GM18505 (cell line): Measurements from ENCODE around the gene KLHL3.
"Not testable (repeated sequence)": the region's sequence is repeated elsewhere in the genome, so short reads cannot be mapped to it uniquely, and the experiment has no call there.

Experiments
- ATAC-seq: cut with Tn5 transposase; IDR thresholded peaks from one replicate; pipeline ENCODE4 v1.9.1; 2021; ENCODE audit not compliant: unreplicated experiment
- POLR2A ChIP-seq: IDR thresholded peaks from 4 replicates; pipeline ENCODE4 v1.6.1; 2011; ENCODE audit warnings: borderline replicate concordance; ENCODE audit not compliant: insufficient read depth, insufficient read length; ENCODE audit errors: extremely low read depth

Gene KLHL3, protein sequence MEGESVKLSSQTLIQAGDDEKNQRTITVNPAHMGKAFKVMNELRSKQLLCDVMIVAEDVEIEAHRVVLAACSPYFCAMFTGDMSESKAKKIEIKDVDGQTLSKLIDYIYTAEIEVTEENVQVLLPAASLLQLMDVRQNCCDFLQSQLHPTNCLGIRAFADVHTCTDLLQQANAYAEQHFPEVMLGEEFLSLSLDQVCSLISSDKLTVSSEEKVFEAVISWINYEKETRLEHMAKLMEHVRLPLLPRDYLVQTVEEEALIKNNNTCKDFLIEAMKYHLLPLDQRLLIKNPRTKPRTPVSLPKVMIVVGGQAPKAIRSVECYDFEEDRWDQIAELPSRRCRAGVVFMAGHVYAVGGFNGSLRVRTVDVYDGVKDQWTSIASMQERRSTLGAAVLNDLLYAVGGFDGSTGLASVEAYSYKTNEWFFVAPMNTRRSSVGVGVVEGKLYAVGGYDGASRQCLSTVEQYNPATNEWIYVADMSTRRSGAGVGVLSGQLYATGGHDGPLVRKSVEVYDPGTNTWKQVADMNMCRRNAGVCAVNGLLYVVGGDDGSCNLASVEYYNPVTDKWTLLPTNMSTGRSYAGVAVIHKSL

DNA sequence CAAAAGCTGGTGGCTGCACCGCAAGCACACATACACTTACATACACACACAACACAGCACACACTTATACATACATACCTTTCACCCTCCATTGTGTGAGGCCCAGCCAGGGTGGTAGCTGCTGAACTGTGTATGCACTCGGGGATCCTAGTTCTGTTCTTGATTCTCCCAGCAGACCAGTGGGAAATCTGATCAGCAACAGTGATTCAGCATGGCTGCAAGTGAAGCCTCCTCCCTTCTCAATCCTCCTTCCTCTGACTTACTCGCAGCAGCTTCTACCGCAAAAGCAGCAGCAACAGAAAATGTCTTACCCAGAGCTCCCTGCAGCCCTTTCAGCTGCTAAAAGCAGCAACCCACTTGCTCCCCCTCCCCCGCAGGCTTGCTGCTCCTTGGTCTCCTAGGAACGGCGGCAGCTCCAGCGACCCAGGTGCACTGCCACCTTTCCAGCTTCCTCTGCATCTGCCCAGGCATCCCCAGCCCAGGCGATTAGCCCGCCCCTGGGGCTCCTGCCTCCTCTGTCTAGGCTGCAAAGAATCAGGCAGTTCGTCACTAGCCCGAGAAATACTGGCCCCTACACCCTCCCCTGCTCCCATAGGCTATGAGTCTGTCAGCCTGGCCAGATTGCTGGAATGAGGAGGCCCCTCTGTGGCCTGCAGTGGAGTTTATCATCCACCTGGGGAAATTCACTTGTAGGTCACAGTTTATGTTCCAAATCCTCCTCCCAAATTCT lies at the start of gene KLHL3:
KLHL3 (minus strand) TSS at position 535 of the 730 bp plus-strand sequence; CDS start at position 92, 443 bp downstream.
- TF ChIP-seq POLR2A, result peak; percentile 42
- ATAC-seq, result peak; percentile 62

DNA sequence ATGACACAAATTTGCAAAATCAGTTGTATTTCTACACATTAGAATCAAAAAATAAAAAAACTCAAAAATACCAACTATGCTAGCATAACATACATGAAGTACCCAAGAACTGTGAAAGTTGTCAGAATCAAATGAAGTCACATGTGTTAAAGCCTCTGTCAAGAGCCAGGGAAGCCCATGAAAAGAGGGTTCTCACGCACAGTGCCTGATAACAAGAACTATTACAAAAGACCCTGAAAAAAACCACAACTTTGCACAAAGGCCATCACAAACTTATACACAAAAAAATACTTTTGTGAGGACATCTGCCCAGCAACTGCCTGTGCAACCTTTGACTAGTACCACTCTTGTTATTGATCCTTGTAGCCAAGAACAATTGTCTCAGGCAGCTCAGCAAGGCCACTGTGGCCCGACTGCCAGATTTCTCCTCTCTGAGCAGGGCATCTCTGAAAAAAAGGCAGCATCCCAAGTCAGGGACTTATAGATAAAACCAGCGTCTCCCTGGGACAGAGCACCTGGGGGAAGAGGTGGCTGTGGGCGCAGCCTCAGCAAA lies 47.2 kb upstream of the KLHL3 start:
- TF ChIP-seq POLR2A, result no peak
- ATAC-seq, result no peak

DNA sequence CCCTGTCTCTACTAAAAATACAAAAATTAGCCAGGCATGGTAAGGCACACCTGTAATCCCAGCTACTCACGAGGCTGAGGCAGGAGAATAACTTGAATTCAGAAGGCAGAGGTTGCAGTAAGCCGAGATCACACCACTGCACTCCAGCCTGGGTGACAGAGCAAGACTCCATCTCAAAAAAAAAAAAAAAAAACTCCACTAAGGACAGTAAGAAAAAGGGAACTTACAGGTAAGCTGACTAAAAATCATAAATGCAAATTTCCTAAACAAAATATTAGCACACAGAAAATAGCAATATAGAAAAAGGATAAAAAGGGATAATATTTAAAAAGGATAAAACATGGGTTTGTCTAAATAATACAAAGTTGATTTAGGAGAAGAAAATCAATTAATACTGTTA lies 46.2 kb upstream of the KLHL3 start:
- ATAC-seq, result no peak
- no peak for TF ChIP-seq POLR2A

DNA sequence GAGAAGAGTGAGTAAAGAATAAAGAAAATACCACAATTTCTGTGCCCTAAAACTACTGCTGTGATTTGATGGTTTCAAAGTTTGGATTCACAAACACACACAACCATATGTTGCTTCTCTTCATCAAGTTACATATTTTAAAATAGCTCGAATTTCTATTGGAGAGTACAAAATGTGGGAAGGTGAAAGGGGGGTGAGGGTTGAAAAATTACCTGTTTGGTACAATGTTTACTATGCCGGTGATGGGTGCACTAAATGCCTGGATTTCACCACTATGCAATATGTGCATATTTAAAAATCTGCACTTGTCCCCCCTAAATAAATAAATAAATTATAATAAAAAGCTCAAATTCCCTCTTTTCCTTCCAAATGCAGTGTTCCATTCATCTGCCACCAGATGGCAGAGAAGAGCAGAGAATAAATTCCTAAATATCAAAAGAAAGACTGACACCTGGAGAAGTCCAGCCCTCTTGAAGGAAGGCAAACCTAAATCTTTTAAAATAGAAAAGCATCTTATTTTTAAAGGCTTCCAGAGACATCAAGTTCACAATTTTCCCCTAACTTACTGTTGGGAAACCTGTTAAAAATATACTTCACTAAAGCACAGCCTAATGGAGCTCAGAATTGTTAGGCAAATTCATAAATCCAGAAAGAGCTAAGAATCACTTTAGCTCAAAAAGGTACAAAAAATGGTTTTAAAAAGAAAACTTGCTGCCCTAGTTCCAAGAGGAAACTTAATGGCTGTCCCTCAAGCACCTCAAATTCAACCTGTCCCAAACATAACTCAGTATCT lies 43.1 kb upstream of the KLHL3 start:
- no peak for TF ChIP-seq POLR2A
- no peak for ATAC-seq

DNA sequence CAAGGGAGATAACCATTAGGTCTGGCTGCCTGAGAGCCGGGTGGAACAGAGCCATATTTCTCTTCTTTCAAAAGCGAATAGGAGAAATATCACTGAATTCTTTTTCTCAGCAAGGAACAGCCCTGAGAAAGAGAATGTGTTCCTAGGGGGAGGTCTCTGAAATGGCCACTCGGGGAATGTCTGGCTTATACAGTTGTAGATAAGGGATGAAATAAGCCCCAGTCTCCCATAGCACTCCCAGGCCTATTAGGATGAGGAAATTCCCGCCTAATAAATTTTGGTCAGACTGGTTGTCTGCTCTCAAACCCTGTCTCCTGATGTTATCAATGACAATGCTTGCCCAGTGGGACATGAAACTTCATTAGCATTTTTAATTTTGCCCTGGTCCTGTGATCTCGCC lies 32.0 kb upstream of the KLHL3 start:
- ATAC-seq, result not testable (repeated sequence)

DNA sequence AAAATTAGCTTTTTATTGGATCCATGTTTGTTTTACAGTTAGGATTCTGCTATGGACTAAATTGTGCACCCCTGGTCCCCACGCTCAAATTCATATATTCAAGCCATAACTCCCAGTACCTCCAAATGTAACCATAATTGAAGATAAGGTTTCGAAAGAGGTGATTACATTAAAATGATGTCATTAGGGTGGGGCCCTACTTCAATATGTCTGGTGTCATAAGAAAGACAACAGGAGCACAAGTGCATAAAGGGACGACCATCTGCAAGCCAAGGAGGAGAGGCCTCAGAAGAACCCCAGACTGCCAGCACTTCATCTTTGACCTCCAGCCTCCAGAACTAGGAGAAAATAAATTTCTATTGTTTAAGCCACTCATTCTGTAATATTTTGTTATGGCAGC lies 25.7 kb upstream of the KLHL3 start:
- ATAC-seq, result no peak
- no peak for TF ChIP-seq POLR2A

DNA sequence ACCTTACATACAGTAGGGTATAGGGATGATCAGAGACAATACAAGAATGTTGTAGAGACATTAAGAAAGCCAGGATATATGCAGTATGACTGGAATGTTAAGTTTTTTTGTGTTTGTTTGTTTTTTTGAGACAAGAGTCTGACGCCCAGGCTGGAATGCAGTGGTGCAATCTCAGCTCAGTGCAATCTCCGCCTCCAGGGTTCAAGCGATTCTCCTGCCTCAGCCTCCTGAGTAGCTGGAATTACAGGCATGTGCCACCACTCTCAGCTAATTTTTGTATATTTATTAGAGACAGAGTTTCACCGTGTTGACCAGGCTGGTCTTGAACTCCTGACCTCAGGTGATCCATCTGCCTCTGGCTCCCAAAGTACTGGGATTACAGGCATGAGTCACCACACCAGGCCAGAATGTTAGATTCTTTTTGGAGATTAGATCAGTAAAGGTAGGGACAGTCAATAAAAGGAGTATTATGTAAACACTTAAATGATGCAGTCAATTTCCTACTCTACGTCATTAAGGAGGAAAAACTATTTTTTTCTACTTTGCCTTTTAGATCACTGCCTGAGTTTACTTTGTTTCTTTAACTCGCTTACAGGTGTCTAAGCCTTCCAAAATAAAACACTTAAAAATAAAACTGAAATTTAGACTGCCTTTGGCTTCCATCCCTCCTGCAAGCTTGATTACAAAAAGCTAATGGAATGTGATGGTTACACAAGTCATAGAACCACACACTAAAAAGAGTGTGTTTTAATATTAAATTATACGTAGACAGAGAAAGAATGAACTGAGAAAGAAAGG lies 25.0 kb upstream of the KLHL3 start:
- no peak for ATAC-seq
- no peak for TF ChIP-seq POLR2A

DNA sequence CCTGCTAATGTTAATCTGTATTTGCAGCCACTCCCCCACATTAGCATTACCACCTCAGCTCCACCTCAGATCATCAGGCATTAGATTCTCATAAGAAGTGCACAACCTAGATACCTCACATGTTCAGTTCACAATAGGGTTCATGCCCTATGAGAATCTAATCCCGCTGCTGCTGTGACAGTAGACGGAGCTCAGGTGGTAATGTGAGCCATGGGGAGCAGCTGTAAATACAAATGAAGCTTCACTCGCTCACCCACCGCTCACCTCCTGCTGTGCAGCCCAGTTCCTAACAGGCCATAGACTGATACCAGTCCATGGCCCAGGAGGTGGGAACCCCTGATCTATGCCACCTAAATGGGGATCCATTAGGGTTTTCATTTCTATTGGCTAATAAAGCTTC lies 24.4 kb upstream of the KLHL3 start:
- ATAC-seq, result no peak
- TF ChIP-seq POLR2A, result no peak

DNA sequence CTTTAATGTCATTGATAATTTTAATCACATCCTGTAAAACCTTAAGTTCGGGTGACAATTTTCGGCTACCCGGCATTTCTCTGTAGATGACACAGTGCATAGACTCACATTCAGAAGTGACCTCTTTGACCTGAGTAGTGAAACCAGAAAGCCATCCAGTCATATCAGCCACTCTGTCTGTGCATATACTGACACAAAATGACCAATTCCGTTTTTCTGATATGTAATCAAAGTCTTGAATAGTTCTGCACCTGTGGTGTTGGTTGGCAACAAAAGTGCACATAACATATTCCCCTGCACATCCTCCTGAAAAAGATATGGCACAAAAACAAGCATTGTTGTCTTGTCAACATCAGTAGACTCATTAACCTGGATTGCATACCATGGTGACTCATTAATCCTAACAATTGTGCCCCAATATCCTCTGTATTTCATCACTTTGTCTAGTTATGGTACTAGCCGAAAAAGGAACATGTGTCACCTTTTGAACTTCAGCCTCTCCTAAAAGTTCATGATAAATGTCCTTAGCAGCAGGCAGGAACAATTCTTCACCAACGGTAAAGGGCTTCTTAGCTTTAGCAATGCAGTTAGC lies 22.9 kb upstream of the KLHL3 start:
- no peak for TF ChIP-seq POLR2A
- ATAC-seq, result no peak

DNA sequence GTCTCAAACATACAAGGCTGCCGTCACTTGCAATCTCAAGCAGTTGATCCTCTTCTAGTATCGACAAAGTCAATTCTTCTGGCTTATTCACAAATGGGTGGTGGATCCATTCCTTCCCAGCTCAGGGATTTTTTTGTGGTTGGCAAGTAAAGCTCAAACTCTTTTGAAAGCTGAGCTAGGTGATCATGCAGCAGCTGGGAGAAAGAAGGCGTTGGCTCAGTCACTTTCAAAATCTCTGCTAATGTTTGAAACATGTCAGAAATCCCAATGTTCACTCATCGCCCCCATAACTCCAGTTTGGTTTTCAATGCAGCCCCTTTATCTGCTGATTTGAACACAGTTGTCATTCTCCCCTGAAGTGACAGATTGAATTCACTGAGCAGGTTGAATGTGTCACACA lies 22.2 kb upstream of the KLHL3 start:
- no peak for TF ChIP-seq POLR2A
- ATAC-seq, result no peak

DNA sequence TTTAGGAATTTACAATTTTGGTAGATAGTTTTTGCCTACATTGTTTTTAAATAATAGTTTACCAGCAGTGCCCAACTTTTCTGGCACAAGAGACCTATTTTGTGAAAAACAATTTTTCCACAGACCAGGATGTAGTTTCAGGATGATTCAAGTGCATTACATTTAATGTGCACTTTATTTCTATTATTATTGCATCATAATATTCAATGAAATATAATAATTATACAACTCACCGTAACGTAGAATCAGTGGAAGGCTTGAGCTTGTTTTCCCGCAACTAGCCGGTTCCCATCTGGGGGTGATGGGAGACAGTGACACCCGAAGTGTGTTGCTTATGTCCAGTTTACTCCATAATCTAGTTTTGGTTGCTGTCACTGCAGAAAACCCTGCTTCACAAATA lies 21.7 kb upstream of the KLHL3 start:
- no peak for ATAC-seq
- TF ChIP-seq POLR2A, result no peak

DNA sequence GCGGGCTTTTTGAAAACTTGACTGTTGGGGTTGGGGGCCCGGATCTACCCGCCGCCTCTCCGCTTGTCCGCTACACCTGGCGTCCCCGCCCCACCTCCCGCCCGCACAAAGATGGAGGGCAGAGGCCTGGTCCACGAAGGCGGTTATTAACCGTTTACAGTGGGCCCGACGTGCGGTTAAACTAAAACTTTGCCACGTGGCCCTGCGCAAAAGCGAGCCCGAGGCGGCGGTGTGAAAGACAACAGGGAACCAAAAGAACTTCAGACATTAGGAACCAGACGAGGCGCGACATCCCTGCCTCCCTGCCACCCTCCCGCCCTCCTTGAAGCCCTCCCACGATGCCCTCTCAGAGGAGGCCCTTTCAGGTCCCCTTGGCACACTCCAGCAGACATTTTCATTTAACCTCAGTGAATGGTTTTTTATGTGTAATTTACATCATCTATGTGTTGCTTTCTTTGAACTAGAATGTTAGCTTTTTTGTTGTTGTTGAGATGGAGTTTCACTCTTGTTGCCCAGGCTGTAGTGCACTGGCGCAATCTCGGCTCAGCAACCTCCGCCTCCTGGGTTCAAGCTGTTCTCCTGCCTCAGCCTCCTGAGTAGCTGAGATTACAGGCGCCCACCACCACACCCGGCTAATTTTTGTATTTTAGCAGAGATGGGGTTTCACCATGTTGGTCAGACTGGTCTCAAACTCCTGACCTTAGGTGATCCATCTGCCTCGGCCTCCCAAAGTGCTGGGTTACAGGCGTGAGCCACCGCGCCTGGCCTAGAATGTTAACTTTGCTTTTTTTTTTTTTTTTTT lies 19.3 kb upstream of the KLHL3 start:
- ATAC-seq, result no peak
- no peak for TF ChIP-seq POLR2A
